Activated naive CD8-positive, alpha-beta T cell (primary cell): ENCODE measurements around the gene MYO1B.

Experiments
- H3K27ac Mint-ChIP-seq: one replicate; pipeline ENCODE4 v1.8.0; 2021; ENCODE audit warnings: mixed read lengths
- H3K27me3 Mint-ChIP-seq: one replicate; pipeline ENCODE4 v1.8.0; 2021; ENCODE audit warnings: mixed read lengths
- H3K36me3 Mint-ChIP-seq: one replicate; pipeline ENCODE4 v1.8.0; 2021; ENCODE audit warnings: mixed read lengths
- H3K4me1 Mint-ChIP-seq: one replicate; pipeline ENCODE4 v1.8.0; 2021; ENCODE audit warnings: low read depth, mixed read lengths
- H3K4me3 Mint-ChIP-seq: one replicate; pipeline ENCODE4 v1.8.0; 2021; ENCODE audit warnings: mild to moderate bottlenecking, mixed read lengths
- H3K9me3 Mint-ChIP-seq: one replicate; pipeline ENCODE4 v1.8.0; 2021; ENCODE audit warnings: low read depth, mixed read lengths

Gene MYO1B

GRCh38 chr2:191327484-191327883 is 82.3 kb downstream of the MYO1B start:
- H3K27me3 Mint-ChIP-seq = peaks cover 2% of the 10 kb centered on the region

GRCh38 chr2:191328150-191328809 is 83.1 kb downstream of the MYO1B start:
- Mint-ChIP-seq H3K27me3 (peaks cover 2% of the 10 kb centered on the region), H3K27ac (no peak overlapping the region), H3K9me3 (peaks cover 5% of the 10 kb centered on the region), H3K4me3 (no peak overlapping the region), H3K4me1 (no peaks in the 10 kb centered on the region), H3K36me3 (peaks cover 2% of the 10 kb centered on the region)

More at GRCh38 chr2:191327484-191327883, 82.3 kb downstream of the MYO1B start:
- Mint-ChIP-seq H3K4me1 (peaks cover 5% of the 10 kb centered on the region), H3K27ac (no peak overlapping the region), H3K36me3 (peaks cover 2% of the 10 kb centered on the region), H3K9me3 (peaks cover 5% of the 10 kb centered on the region), H3K4me3 (no peak overlapping the region)

GRCh38 chr2:191329841-191330240 is 84.6 kb downstream of the MYO1B start:
- Mint-ChIP-seq H3K4me1 (no peaks in the 10 kb centered on the region), H3K4me3 (no peak overlapping the region), H3K9me3 (no peaks in the 10 kb centered on the region), H3K27ac (no peak overlapping the region), H3K36me3 (peaks cover 2% of the 10 kb centered on the region), H3K27me3 (peaks cover 2% of the 10 kb centered on the region)

GRCh38 chr2:191333911-191334357 is 88.7 kb downstream of the MYO1B start:
- Mint-ChIP-seq H3K9me3 (no peaks in the 10 kb centered on the region), H3K4me3 (no peak overlapping the region), H3K36me3 (peaks cover 2% of the 10 kb centered on the region), H3K4me1 (no peaks in the 10 kb centered on the region), H3K27me3 (no peaks in the 10 kb centered on the region), H3K27ac (no peak overlapping the region)

- no peak overlapping the region for H3K4me3 Mint-ChIP-seq
- no peak overlapping the region for H3K27ac Mint-ChIP-seq
- H3K4me1 Mint-ChIP-seq = no peaks in the 10 kb centered on the region
- no peaks in the 10 kb centered on the region for H3K9me3 Mint-ChIP-seq
- H3K27me3 Mint-ChIP-seq = no peaks in the 10 kb centered on the region
- no peaks in the 10 kb centered on the region for H3K36me3 Mint-ChIP-seq
Observed at GRCh38 chr2:191335875-191336464, 90.8 kb downstream of the MYO1B start.

- Mint-ChIP-seq H3K27me3 (no peaks in the 10 kb centered on the region), H3K9me3 (no peaks in the 10 kb centered on the region), H3K27ac (no peak overlapping the region), H3K4me3 (no peak overlapping the region), H3K36me3 (peaks cover 2% of the 10 kb centered on the region), H3K4me1 (no peaks in the 10 kb centered on the region)
Observed at GRCh38 chr2:191341436-191341835, 96.2 kb downstream of the MYO1B start.

- H3K4me3 Mint-ChIP-seq = no peak overlapping the region
- no peak overlapping the region for H3K27ac Mint-ChIP-seq
- H3K9me3 Mint-ChIP-seq = no peaks in the 10 kb centered on the region
- peaks cover 5% of the 10 kb centered on the region for H3K36me3 Mint-ChIP-seq
- H3K27me3 Mint-ChIP-seq = no peaks in the 10 kb centered on the region
- no peaks in the 10 kb centered on the region for H3K4me1 Mint-ChIP-seq
Observed at GRCh38 chr2:191343796-191344338, 98.7 kb downstream of the MYO1B start.

GRCh38 chr2:191345788-191346187 is 100.6 kb downstream of the MYO1B start:
- Mint-ChIP-seq H3K4me1 (no peaks in the 10 kb centered on the region), H3K36me3 (peaks cover 5% of the 10 kb centered on the region), H3K9me3 (no peaks in the 10 kb centered on the region), H3K27me3 (no peaks in the 10 kb centered on the region), H3K27ac (no peak overlapping the region), H3K4me3 (no peak overlapping the region)

GRCh38 chr2:191347154-191347553 is 102.0 kb downstream of the MYO1B start:
- Mint-ChIP-seq H3K36me3 (peaks cover 5% of the 10 kb centered on the region), H3K27ac (no peak overlapping the region), H3K27me3 (no peaks in the 10 kb centered on the region), H3K4me3 (no peak overlapping the region), H3K4me1 (no peaks in the 10 kb centered on the region), H3K9me3 (no peaks in the 10 kb centered on the region)

- Mint-ChIP-seq H3K9me3 (no peaks in the 10 kb centered on the region), H3K4me1 (no peaks in the 10 kb centered on the region), H3K27ac (no peak overlapping the region), H3K36me3 (peaks cover 5% of the 10 kb centered on the region), H3K4me3 (no peak overlapping the region), H3K27me3 (no peaks in the 10 kb centered on the region)
Observed at GRCh38 chr2:191347881-191348280, 102.7 kb downstream of the MYO1B start.

- Mint-ChIP-seq H3K36me3 (peaks cover 4% of the 10 kb centered on the region), H3K4me3 (no peak overlapping the region), H3K9me3 (no peaks in the 10 kb centered on the region), H3K27ac (no peak overlapping the region), H3K27me3 (no peaks in the 10 kb centered on the region), H3K4me1 (no peaks in the 10 kb centered on the region)
Observed at GRCh38 chr2:191349990-191350389, 104.8 kb downstream of the MYO1B start.

GRCh38 chr2:191350826-191351225 is 105.6 kb downstream of the MYO1B start:
- Mint-ChIP-seq H3K9me3 (no peaks in the 10 kb centered on the region), H3K4me3 (no peak overlapping the region), H3K27ac (no peak overlapping the region), H3K4me1 (no peaks in the 10 kb centered on the region), H3K36me3 (peaks cover 4% of the 10 kb centered on the region), H3K27me3 (no peaks in the 10 kb centered on the region)

GRCh38 chr2:191351298-191351697 is 106.1 kb downstream of the MYO1B start:
- no peaks in the 10 kb centered on the region for H3K27me3 Mint-ChIP-seq

GRCh38 chr2:191351921-191352320 is 106.7 kb downstream of the MYO1B start:
- Mint-ChIP-seq H3K4me3 (no peak overlapping the region), H3K27ac (no peak overlapping the region), H3K4me1 (no peaks in the 10 kb centered on the region), H3K36me3 (peaks cover 4% of the 10 kb centered on the region), H3K27me3 (peaks cover 2% of the 10 kb centered on the region), H3K9me3 (no peaks in the 10 kb centered on the region)

More at GRCh38 chr2:191351298-191351697, 106.1 kb downstream of the MYO1B start:
- Mint-ChIP-seq H3K27ac (no peak overlapping the region), H3K4me3 (no peak overlapping the region), H3K36me3 (peaks cover 4% of the 10 kb centered on the region), H3K4me1 (no peaks in the 10 kb centered on the region), H3K9me3 (no peaks in the 10 kb centered on the region)

- H3K4me1 Mint-ChIP-seq = no peaks in the 10 kb centered on the region
- no peaks in the 10 kb centered on the region for H3K9me3 Mint-ChIP-seq
- H3K27me3 Mint-ChIP-seq = peaks cover 2% of the 10 kb centered on the region
- H3K4me3 Mint-ChIP-seq = no peak overlapping the region
- H3K36me3 Mint-ChIP-seq = peaks cover 4% of the 10 kb centered on the region
- H3K27ac Mint-ChIP-seq = no peak overlapping the region
Observed at GRCh38 chr2:191352536-191352935, 107.3 kb downstream of the MYO1B start.
